GM18505 (cell line): Measurements from ENCODE around the gene CLDND1.

Source experiments
- ATAC-seq: cut with Tn5 transposase; IDR thresholded peaks from one replicate; pipeline ENCODE4 v1.9.1; 2021; ENCODE audit not compliant: unreplicated experiment
- POLR2A ChIP-seq: IDR thresholded peaks from 4 replicates; pipeline ENCODE4 v1.6.1; 2011; ENCODE audit warnings: borderline replicate concordance; ENCODE audit not compliant: insufficient read depth, insufficient read length; ENCODE audit errors: extremely low read depth

CLDND1 gene

DNA sequence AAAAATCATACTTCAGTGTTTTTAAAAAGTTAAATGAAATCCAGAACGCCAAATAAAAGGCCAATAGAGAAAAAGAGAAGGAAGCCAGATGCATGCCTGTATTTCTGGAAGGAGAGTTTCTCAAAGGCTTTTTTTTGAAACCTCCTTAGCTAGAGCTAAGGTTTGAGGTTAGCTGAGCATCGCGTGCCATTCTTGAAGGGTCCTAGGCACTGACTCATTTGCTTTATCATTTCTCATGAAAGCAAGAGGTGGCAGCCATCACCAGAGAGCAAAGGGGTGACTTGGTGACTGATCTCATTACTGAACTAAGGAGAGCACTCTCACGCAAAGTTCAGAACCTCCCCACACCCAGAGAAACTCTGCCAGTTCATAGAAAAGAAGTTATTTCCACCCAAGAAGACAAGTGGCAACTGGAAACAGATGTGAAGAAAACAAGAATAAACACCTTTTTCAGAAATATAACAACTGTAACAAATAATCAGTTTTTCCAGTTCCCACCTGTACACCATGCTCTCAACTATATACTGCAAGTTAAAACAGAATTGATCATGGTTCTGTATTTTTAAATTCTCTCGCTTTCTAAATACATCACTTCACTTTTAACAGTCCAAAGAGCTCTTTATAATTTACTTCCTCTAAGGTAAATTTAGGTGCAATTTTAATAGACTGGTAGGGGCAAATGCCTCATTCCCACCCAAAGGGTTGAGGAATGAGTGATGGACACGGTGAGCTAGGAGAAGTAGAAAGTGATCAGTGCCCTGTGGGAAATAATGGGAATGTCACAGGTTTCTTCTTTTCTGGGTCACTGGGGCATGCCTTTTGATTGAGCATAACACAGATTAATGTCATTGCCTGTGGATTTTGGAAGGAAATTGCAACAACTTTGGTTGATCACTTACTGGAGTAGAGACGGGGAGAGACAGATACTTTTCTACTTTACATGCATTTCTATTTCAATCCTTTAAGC, 33.7 kb upstream of the CLDND1 start:
- peak; percentile 81 for ATAC-seq
- peak; percentile 49 for TF ChIP-seq POLR2A

- no peak for TF ChIP-seq POLR2A
- ATAC-seq = no peak
Observed at GRCh38 chr3:98555025-98555379, 32.3 kb upstream of the CLDND1 start.

GRCh38 chr3:98554580-98554979, 31.9 kb upstream of the CLDND1 start:
- TF ChIP-seq POLR2A = peak; percentile 48

GRCh38 chr3:98553753-98554152, 31.1 kb upstream of the CLDND1 start:
- TF ChIP-seq POLR2A = no peak
- ATAC-seq = no peak

More at GRCh38 chr3:98554580-98554979, 31.9 kb upstream of the CLDND1 start:
- ATAC-seq = no peak

DNA sequence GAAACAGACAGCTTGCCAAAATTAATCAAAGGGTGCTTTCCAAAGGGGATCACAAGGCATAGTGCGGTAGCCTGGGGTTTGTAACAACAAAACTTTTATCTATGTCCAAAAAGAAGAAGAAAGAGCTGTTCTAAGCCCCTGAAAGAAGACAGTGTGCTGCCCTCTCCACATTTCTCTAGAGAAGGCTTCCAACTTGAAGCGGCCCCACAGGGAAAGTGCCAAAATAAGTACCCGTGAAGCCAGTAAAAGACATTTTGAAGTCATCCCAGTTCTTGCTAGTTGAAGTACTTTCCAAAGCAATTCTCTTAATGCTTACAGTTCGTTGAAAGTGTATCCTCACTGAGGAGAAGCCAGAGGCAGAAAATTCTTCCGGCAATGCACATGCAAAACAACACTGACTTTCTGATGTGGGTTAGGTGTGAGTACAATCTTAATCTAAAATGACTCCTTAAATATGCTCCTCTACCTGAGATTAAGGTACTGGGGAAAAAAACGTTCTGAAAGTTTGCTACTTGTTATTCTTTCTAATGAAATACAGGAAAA, 30.4 kb upstream of the CLDND1 start:
- peak; percentile 30 for TF ChIP-seq POLR2A
- ATAC-seq = no peak

DNA sequence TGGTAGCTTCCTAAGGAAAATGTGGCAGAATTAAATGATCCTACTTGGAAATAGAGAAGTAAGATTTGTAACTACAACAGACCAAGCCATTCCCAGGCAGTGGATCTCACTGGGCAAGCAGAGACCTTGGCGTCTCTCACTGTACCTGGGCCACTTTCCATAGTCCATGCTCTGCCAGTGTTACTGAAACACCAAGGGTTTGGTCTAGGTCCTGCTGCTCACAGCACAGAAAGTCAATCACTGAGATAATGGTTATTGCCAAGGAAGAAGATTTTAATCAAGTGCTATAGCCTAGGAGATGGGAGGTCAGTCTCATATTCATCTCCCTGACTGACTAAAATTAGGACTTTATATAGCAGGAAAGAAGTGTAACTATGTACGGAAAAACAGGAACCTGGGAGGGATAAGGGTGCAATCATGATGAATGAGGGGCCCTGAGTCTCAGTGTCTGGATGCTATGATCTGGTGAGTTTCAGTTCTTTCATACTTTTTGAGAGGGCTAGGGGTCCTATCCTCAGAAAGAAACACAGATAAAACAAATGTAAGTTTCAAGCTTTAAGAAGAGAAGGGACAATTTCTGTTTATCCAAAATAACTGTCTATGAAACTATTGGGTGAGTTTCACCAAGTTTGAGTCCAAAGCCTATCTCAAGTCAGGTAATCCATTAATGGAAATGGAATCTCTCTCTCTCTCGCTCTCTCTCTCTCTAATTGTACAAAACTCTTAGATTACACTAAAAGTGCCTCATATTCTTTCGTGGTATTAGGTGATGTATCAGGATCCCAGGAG, 29.7 kb upstream of the CLDND1 start:
- ATAC-seq = no peak
- TF ChIP-seq POLR2A = no peak

- no peak for ATAC-seq
- TF ChIP-seq POLR2A = no peak
Observed at GRCh38 chr3:98551754-98552153, 29.1 kb upstream of the CLDND1 start.

GRCh38 chr3:98551236-98551635, 28.5 kb upstream of the CLDND1 start:
- no peak for ATAC-seq

DNA sequence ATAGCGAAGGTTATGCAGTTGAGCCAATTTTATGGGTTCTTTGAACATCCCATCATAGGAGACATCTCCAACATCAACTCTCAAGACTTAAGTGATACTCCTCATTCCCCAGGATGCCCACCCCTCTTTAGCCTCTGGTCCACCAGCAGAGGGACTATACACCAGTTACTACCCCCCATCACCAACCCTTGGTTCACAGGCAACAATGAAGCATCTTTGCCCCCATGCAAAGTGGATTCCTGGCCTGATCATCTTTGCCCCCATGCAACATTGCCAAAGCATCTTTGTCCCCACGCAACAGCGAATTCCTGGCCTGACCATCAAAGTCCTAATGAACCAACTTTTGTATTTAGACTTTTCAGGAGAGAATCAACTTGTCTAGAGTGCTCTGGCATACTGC, 28.1 kb upstream of the CLDND1 start:
- TF ChIP-seq POLR2A = no peak
- no peak for ATAC-seq

More at GRCh38 chr3:98551236-98551635, 28.5 kb upstream of the CLDND1 start:
- TF ChIP-seq POLR2A = no peak

GRCh38 chr3:98548544-98548943, 25.8 kb upstream of the CLDND1 start:
- no peak for TF ChIP-seq POLR2A
- no peak for ATAC-seq

- peak; percentile 67 for ATAC-seq
- no peak for TF ChIP-seq POLR2A
Observed at GRCh38 chr3:98545940-98546339, 23.2 kb upstream of the CLDND1 start.

GRCh38 chr3:98542623-98543022, 19.9 kb upstream of the CLDND1 start:
- no peak for TF ChIP-seq POLR2A
- ATAC-seq = no peak

DNA sequence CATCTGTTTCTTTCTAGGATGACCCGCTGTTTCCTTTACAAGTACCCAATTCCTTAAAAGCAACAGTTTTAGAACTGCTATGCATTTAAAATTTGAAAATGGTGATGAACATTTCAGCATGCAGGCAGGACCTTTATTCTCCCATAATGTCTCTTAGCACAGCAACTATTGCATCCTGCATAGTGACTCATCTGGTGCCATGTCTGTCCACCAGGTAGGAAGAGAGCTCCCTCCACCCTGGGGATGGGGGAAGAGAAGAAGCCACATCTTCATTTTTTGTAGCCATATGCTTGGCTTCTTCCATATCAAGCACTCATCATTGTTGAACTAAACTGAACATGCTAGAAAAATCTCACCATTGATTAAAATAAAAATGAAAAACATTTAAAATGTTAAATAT, 19.0 kb upstream of the CLDND1 start:
- no peak for ATAC-seq
- TF ChIP-seq POLR2A = no peak

DNA sequence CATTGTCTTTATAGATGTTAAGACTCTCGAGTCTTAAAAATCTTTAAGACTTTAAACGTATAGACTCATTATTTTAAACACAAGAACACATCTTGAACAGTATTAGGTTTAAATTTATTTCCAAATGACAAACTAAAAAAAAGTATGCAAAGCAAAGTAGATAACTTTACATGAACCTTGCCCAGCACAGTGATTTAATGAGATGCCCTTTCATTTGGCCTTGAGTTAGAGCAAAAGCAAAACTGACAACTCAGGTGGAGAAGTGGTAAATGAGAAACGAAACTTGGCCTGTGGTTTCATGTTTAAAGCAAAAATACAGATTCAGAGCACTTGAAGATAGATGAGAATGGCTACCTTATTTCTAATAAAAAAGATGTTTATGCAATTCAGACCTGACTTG, 17.6 kb upstream of the CLDND1 start:
- TF ChIP-seq POLR2A = peak; percentile 33
- peak; percentile 39 for ATAC-seq

- peak; percentile 88 for TF ChIP-seq POLR2A
Observed at GRCh38 chr3:98536456-98537017, 13.8 kb upstream of the CLDND1 start.

More at GRCh38 chr3:98536456-98537017, 13.8 kb upstream of the CLDND1 start:
- peak; percentile 77 for ATAC-seq
